WERI-Rb-1 (cell line): ENCODE data around the gene PLCE1.

ENCODE experiments used
- DNase-seq: peaks from one replicate; pipeline ENCODE4 v3.0.0-alpha.2; 2020
- H3K27ac ChIP-seq: fragments of 250-450 bp; sonication (Bioruptor Pico); 2 replicates; pipeline ENCODE4 v1.5.1; 2020; ENCODE audit warnings: mild to moderate bottlenecking, moderate library complexity
- H3K27me3 ChIP-seq: fragments of 250-450 bp; sonication (Bioruptor Pico); 2 replicates; pipeline ENCODE4 v1.5.1; 2021; ENCODE audit warnings: mild to moderate bottlenecking, low read depth, moderate library complexity; ENCODE audit not compliant: insufficient read depth, severe bottlenecking
- H3K36me3 ChIP-seq: fragments of 250-450 bp; sonication (Bioruptor Pico); 2 replicates; pipeline ENCODE4 v1.5.1; 2020; ENCODE audit warnings: mild to moderate bottlenecking, moderate library complexity
- H3K4me3 ChIP-seq: 2 replicates; pipeline ENCODE4 v1.5.1; 2011; ENCODE audit warnings: low read depth, mild to moderate bottlenecking, control low read depth, low read length
- H3K9me3 ChIP-seq: fragments of 250-450 bp; sonication (Bioruptor Pico); 2 replicates; pipeline ENCODE4 v1.5.1; 2021; ENCODE audit warnings: mild to moderate bottlenecking, moderate library complexity; ENCODE audit not compliant: severe bottlenecking
- CTCF ChIP-seq: IDR thresholded peaks from 2 replicates; pipeline ENCODE4 v1.5.1; 2011; ENCODE audit warnings: low read depth, mild to moderate bottlenecking, control low read depth, inconsistent platforms, low read length

The PLCE1 gene

GRCh38 chr10:94041206-94041605 is 47.5 kb downstream of the PLCE1 start:
- TF ChIP-seq CTCF, result no peak

GRCh38 chr10:94042001-94042833 is 48.5 kb downstream of the PLCE1 start:
- H3K36me3 ChIP-seq, result no peaks in the 10 kb centered on the region
- H3K4me3 ChIP-seq, result no peak overlapping the region
- DNase-seq, result no peak
- no peak overlapping the region for H3K27ac ChIP-seq
- no peaks in the 10 kb centered on the region for H3K9me3 ChIP-seq
- TF ChIP-seq CTCF, result no peak
- no peaks in the 10 kb centered on the region for H3K27me3 ChIP-seq

More at GRCh38 chr10:94041206-94041605, 47.5 kb downstream of the PLCE1 start:
- no peak overlapping the region for H3K27ac ChIP-seq
- H3K36me3 ChIP-seq, result no peaks in the 10 kb centered on the region
- no peak overlapping the region for H3K4me3 ChIP-seq
- H3K27me3 ChIP-seq, result no peaks in the 10 kb centered on the region
- no peaks in the 10 kb centered on the region for H3K9me3 ChIP-seq
- no peak for DNase-seq

- Histone ChIP-seq H3K27me3 (no peaks in the 10 kb centered on the region), H3K9me3 (no peaks in the 10 kb centered on the region), H3K36me3 (no peaks in the 10 kb centered on the region), H3K27ac (no peak overlapping the region), H3K4me3 (no peak overlapping the region)
- no peak for DNase-seq
- no peak for TF ChIP-seq CTCF
Measured at GRCh38 chr10:94042834-94043175, 49.1 kb downstream of the PLCE1 start.
